NOMO-1 treated with DMSO at 0.1 percent for 48 hours (cell line): ENCODE measurements around the gene SURF6.
"Not testable (repeated sequence)": the region's sequence is repeated elsewhere in the genome, so short reads cannot be mapped to it uniquely, and the experiment has no call there.

ENCODE experiments used
- DNase-seq: peaks from one replicate; lab custom pipeline; 2025; ENCODE audit not compliant: unreplicated experiment; lab: John Stamatoyannopoulos, UW

Gene SURF6

GRCh38 chr9:133329306-133330156, 6.5 kb downstream of the SURF6 start:
- DNase-seq = not testable (repeated sequence)

GRCh38 chr9:133327834-133328484, 8.0 kb downstream of the SURF6 start:
- DNase-seq = no peak

GRCh38 chr9:133327021-133327420, 9.0 kb downstream of the SURF6 start:
- DNase-seq = not testable (repeated sequence)

- no peak for DNase-seq
Measured at GRCh38 chr9:133323991-133324703, 11.8 kb downstream of the SURF6 start.

- DNase-seq = no peak
Measured at GRCh38 chr9:133323211-133323610, 12.8 kb downstream of the SURF6 start.

- DNase-seq = no peak
Measured at GRCh38 chr9:133322701-133323100, 13.3 kb downstream of the SURF6 start.

- no peak for DNase-seq
Measured at GRCh38 chr9:133321411-133321935, 14.5 kb downstream of the SURF6 start.

GRCh38 chr9:133320421-133320881, 15.5 kb downstream of the SURF6 start:
- DNase-seq = no peak

GRCh38 chr9:133317551-133317950, 18.4 kb downstream of the SURF6 start:
- not testable (repeated sequence) for DNase-seq

- no peak for DNase-seq
Measured at GRCh38 chr9:133315997-133316396, 20.0 kb downstream of the SURF6 start.

- no peak for DNase-seq
Measured at GRCh38 chr9:133309608-133310007, 26.4 kb downstream of the SURF6 start.

- DNase-seq = no peak
Measured at GRCh38 chr9:133307301-133307700, 28.7 kb downstream of the SURF6 start.

- no peak for DNase-seq
Measured at GRCh38 chr9:133306242-133307204, 29.5 kb downstream of the SURF6 start.

GRCh38 chr9:133305731-133306130, 30.3 kb downstream of the SURF6 start:
- DNase-seq = no peak

- no peak for DNase-seq
Measured at GRCh38 chr9:133304477-133305377, 31.3 kb downstream of the SURF6 start.

- no peak for DNase-seq
Measured at GRCh38 chr9:133304158-133304470, 31.9 kb downstream of the SURF6 start.

- DNase-seq = no peak
Measured at GRCh38 chr9:133303266-133304157, 32.5 kb downstream of the SURF6 start.
